HG03342 (cell line): ENCODE data around the gene COL25A1.
A peak's percentile ranks its signal among the peaks of the same experiment; 100 is the strongest.
"Not testable (repeated sequence)": the region's sequence is repeated elsewhere in the genome, so short reads cannot be mapped to it uniquely, and the experiment has no call there.

Experiments
- ATAC-seq: cut with Tn5 transposase; IDR thresholded peaks from one replicate; pipeline ENCODE4 v1.9.1; 2021; ENCODE audit warnings: mild to moderate bottlenecking, moderate library complexity; ENCODE audit not compliant: unreplicated experiment

Gene COL25A1

DNA sequence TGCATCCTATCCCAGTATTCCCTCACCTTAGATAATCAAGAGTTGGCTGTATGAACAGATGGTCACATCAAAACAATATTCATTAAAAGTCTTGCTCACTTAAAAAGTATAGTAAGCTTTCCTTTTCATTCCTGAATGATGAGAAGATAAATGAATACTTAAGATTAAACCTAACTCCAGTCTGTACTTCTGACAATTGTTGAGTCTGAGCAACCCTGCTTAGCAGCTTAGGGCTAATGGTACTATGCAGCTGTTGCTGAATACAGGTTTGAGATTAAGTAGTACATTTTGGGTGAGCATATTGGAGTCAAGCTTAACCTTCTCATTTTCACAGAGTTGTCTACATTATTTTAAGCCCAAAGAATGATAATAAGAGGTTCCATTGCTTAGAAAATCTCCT lies 417.9 kb downstream of the COL25A1 start:
- no peak for ATAC-seq

DNA sequence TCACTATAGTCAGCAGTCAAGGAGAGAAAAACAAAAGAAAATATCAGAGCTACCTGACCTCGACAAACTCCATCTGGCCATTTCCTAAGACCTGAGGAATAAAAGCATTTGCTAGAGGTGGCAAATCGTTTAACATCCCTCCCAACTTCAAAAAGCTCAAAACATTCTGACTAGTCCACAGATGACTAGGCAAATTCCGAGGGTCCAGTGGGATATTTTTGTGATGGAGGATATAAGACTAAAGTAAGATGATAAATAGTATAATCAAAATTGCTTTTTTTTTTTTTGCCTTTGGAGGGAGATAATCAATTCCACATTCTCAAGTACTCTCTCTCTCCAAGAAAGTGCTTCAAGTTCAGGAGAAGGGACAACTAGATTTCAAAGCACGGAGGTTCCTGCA lies 420.5 kb downstream of the COL25A1 start:
- ATAC-seq = no peak

- ATAC-seq = no peak
Measured at GRCh38 chr4:108881190-108881589, 421.3 kb downstream of the COL25A1 start.

DNA sequence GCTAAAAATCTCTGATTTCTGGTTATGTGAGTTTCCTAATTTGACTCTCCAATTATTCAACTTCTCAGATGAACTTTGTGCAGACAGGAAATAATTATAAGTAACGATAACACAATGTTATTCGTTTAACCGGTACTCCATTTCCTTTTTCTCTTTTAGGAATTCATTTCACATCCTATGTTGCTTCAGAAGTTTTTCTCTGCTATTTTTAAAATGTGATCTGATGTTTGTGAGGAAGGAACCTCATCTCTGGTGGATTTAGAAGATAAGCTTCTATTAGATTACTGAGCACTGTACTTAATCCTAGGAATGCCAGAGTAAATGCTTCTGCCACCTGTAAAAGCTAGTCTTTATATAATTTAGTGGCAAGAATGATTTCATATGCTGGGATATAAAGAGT lies 423.7 kb downstream of the COL25A1 start:
- ATAC-seq = no peak

GRCh38 chr4:108877821-108878220 lies 424.6 kb downstream of the COL25A1 start:
- no peak for ATAC-seq

DNA sequence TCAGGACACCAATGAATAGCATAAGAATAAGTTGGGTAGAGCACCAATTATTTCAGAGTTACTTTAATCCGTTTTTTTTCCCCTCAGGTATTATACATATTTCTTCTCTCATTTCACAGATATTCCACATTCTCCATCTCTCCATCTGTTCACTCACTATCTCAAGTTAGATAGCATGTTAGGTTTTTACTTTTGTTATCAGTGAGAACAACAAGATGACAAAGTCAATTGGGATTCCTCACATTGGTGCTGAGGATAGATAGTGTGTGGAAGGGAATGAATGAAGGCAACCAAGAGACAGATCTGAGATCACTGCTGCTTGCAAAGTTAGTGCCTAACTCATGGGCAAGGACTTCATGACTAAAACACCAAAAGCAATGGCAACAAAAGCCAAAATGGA lies 427.7 kb downstream of the COL25A1 start:
- ATAC-seq = no peak

DNA sequence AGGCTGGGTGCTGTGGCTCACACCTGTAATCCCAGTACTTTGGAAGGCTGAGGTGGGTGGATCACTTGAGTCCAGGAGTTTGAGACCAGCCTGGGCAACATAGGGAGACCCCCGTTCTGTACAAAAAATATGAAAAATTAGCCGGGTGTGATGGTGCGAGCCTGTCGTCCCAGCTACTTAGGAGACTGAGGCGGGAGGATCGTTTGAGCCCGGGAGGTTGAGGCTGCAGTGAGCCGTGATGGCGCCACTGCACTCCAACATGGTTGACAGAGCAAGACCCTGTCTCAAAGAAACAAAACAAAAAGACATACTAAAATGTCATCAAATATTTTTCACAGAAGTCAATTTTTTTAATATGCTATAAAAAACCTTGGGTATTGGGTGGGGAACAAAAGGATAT lies 432.5 kb downstream of the COL25A1 start:
- ATAC-seq = not testable (repeated sequence)

DNA sequence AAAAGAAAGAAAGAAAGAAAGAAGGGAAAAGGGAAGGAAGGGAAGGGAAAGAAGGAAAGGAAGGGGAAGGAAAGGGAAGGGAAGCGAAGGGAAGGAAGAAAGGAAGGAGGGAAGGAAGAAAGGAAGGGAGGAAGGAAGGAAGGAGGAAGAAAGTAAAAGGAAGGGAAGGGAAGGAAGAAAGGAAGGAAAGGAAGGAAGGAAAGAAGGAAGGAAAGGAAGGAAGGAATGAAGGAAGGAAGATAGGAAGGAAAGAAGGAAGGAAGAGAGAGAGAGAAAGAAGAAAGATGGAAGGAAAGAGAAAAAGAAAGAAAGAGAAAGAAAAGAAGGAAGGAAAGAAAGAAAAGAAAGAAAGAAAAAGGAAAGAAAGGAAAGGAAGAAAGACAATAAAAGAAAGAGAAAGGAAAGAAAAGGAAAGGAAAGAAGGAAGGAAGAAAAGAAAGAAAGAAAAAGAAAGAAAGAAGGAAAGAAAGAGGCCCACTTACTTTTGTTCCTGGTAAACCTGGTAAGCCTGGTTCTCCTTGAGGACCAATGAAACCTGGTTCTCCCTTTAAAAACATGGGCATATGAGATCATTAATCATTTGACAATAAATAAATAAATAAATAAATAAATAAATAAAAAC lies 433.7 kb downstream of the COL25A1 start:
- ATAC-seq = no peak

DNA sequence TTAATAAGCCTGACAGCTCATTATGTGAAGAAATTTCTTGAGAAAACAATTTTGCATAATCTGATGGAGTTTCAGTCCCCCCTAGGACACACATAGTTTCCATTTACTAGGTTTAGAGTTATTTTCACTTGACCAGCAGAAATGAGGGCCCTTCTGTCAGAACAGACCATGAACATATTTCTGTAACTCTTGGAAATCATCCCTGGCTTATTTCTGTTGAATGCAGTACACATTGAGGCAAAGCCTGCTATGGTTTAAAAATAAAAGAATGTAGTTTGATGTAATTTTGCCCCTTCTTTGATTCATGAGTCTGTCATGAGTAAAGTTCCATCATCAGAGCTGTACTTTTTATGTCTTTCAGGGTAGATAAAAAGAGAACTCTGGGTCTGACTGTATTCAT lies 435.0 kb downstream of the COL25A1 start:
- ATAC-seq = no peak

GRCh38 chr4:108861334-108861733 lies 441.1 kb downstream of the COL25A1 start:
- no peak for ATAC-seq

DNA sequence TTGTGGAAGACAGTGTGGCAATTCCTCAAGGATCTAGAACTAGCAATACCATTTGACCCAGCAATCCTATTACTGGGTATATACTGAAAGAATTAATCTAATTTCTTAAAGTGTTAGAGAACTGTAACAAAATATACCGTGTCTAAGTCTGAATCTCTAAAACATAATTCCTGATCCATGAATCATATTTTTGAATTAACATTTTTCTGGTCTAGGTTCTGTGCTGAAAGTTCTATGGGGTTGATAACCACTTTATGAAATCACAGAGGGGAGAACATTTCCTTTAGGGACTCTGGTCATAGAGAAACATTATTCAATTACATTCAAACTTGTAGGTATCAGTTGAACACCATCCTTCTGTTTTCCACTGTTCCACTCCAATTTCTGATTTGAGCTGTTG lies 447.7 kb downstream of the COL25A1 start:
- ATAC-seq = no peak

DNA sequence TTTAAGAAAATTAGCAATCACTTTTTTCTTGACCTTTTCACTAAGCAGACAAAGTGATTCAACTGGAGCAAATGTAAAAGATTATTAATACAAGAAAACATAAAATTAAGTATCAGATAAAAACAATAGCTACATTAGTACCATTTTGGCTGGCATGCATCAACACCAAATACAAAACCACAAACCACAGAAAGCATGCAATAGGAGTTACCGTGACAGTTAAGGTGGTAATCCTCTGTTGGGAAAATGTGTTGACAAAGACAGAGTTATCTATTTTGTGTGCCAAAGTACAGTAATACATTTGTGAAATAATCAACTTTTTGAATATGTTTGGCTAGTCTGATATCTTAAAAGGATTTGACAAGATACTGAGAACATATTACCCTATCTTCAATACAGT lies 449.8 kb downstream of the COL25A1 start:
- no peak for ATAC-seq

DNA sequence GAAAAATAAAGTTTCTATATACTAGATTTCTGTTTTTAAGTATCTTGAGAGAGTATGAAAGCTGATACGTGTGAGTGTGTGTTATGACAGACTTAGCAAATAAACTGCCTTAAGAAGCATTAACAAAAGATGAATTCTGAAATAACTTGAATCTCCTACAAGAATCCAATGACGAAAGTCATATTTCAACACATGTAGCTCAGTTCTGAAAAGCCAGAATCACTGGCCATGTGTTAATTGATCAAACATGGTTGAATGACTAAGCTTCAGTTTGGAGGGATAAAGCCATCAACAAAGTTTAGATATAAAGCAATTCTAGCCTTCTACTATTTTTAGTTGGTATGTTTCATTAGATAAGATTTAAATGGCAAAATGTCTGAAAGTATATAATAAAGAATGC lies 451.1 kb downstream of the COL25A1 start:
- ATAC-seq = no peak

DNA sequence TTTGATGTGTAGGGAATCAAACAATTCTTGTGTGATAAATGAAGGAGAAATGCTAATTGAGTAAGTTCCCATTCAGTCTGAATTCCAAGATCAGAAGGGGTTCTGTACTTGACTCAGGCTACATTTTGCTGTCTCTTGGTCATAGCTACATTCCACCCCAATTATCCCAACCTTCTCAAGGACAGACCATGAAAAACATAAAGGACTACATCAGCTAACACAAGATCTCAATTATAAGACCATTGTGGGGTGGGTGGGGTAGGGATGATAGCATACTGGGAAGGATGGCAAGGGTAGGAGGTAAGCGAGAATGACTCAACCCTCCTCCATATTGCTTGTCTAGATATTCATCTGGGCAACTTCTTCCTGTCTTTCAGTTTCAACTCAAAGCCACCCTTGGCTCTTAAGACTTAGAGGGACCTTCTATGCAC lies 452.2 kb downstream of the COL25A1 start:
- ATAC-seq = no peak

GRCh38 chr4:108849611-108850168 lies 452.8 kb downstream of the COL25A1 start:
- peak; percentile 96 for ATAC-seq

- no peak for ATAC-seq
Measured at GRCh38 chr4:108846568-108846967, 455.9 kb downstream of the COL25A1 start.

DNA sequence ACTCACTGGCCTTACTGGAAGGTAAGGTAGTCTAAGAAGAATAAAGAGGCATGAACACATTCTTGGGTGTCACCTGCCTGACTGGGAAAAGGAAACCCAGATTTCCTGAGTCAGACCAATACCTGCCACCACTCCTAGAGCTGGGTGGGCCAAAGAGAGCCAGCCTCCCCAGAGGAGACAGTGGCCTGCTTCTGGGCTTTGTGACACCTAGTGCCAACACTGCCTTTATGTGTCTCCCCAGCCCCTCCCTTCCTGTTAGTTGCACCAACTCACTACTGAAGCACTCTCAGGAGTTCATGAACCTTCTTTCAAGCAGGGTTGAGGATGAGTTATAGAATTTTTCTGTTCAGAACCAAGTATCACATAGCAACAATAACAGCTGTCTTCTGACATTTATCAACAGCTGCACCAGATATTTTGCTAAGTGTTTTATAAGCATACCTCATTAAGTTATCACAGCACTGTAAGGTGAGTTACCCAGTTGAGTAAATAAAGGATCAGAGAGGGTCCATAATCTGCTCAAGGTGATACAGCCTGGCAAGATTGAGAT lies 462.0 kb downstream of the COL25A1 start:
- no peak for ATAC-seq

- ATAC-seq = no peak
Measured at GRCh38 chr4:108839333-108839732, 463.1 kb downstream of the COL25A1 start.

- ATAC-seq = no peak
Measured at GRCh38 chr4:108838451-108838850, 464.0 kb downstream of the COL25A1 start.

DNA sequence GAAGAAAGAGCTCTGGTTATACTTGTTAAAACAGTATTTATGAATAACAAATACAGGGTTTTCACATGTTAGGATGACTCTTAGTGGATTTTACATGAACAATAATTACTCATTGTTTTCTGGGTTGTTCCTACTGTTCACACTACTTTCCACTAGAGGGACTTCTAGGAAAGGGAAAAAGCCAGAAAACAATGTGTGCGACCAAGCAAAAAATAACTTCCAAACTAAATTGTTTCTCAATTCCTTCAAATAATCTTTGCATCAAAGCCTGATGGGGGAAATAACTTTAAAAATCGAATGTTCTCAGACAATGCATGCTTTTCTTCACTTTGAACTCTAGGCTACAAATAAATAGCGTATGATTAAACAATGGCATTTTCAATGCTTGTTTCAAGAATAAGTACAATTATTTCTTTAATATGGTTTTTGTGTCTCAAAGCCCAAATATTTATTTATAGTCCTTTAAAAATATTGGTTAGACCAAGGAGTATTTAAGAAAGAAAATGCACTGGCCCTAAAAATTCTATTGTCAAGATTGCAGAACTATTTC lies 467.5 kb downstream of the COL25A1 start:
- no peak for ATAC-seq

DNA sequence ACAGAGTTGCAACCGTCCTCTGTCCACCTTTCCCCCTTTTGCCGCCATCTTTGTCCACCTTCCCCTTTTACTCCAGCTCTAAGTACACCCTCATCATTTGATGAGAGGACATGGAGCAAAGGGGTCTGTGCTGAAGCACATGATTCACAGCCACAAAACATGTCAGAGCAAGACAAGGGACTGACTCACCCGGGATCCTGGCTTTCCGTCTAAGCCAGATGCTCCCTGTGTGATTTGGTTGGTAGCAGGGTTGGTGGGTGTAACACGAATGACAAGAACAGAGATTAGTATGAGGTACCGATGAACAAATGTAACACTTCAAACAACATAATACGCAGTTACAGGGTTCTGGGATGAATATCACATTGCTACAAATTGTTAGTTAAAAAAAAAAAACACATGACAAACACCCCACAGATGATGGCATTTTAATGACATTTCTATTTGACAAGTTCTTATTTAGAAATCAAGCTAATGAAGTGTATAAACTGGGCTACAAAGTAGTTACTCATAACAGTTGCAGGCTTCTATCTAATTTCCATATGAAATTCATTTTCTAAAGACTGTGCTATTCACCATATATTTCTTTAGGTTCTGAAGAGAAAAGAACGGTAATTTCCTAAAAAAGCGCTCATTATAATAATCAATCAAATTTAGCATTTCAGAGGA lies 468.2 kb downstream of the COL25A1 start:
- no peak for ATAC-seq

DNA sequence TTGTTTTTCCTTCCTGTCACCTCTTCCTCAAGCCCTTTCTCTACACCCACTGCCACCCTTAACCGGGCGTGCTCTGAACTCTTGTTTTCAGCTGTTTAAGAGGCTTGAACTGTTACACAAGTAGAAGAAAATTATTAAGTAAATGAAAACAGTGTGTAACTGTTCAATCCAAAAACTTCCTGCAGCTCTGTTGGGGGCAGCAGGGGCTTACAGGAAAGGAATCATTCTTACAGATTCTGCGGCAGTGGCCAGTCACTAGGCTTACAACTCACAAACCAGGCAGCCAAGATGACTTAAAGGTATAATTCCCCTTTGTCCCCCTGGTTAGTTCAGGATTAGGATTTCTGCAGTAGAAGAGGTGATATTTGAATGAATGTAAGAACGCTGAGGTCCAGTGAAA lies 469.4 kb downstream of the COL25A1 start:
- ATAC-seq = no peak
